GM12878 (cell line): ENCODE data around the gene NRG2. TPM values are rescaled to one million over a fixed set of nuclear protein-coding genes. Genes with fewer than 3 reads are reported as not detected.

Experiments used
- ATAC-seq: fragments of 200-7000 bp; cut with Tn5 transposase; 3 replicates; pipeline ENCODE4 v1.9.1; 2020; ENCODE audit warnings: mild to moderate bottlenecking, moderate library complexity
- BruUV-seq: library from RNA; stranded (reverse); fragments of 400-500 nt; replicated peaks from 2 replicates; lab custom pipeline; 2021; lab: Mats Ljungman, UMichigan
- CTCF ChIA-PET: fragments of 300-600 bp; sonication (Branson Sonifier 250); formaldehyde crosslinking; extraction: SDS; loops from one replicate; lab custom pipeline; 2021; ENCODE audit warnings: inconsistent platforms; lab: Yijun Ruan, JAX
- POLR2A ChIA-PET: fragments of 350-600 bp; formaldehyde crosslinking; extraction: SDS; loops from one replicate; lab custom pipeline; 2021; ENCODE audit warnings: inconsistent platforms; lab: Charles Lee
- RAD21 ChIA-PET: fragments of 300-600 bp; sonication (Branson Sonifier 250); formaldehyde crosslinking; loops from one replicate; lab custom pipeline; 2023; ENCODE audit warnings: antibody characterized with exemption; ENCODE audit not compliant: unreplicated experiment; lab: Charles Lee
- SMC1A ChIA-PET: fragments of 300-600 bp; sonication (Branson Sonifier 250); formaldehyde crosslinking; loops from one replicate; lab custom pipeline; 2023; ENCODE audit not compliant: unreplicated experiment, uncharacterized antibody; lab: Charles Lee
- DNase-seq: peaks from one replicate; pipeline ENCODE4 v3.0.0-alpha.2; 2011; ENCODE audit warnings: low read depth, low spot score
- FAIRE-seq: peaks from 3 replicates; lab custom pipeline; 2011; peaks lifted over from hg19 to GRCh38; lab: Jason Lieb, UNC
- H2AFZ ChIP-seq: 2 replicates; pipeline ENCODE4 v1.6.0; 2011; ENCODE audit warnings: low read depth, low read length, control low read depth; ENCODE audit not compliant: control insufficient read depth
- H3K27ac ChIP-seq: 2 replicates; pipeline ENCODE4 v1.5.1; 2011; ENCODE audit warnings: control low read depth; ENCODE audit not compliant: control insufficient read depth, insufficient read depth
- H3K27me3 ChIP-seq, 2 experiments: replicated peaks in 1 of 2; 2 replicates each; pipeline versions ENCODE4 v1.6.0 to v1.6.1; 2011; ENCODE audit warnings: low read length in 1 of 2; ENCODE audit not compliant: control insufficient read depth in 2 of 2, insufficient read depth in 2 of 2
- H3K36me3 ChIP-seq, 2 experiments: 2 replicates each; pipeline ENCODE4 v1.5.1; 2011; ENCODE audit warnings: low read length in 1 of 2; ENCODE audit not compliant: control insufficient read depth in 2 of 2, insufficient read depth in 2 of 2
- H3K4me1 ChIP-seq: 2 replicates; pipeline ENCODE4 v1.6.1; 2011; ENCODE audit warnings: mild to moderate bottlenecking, low read length, moderate library complexity, mixed read lengths; ENCODE audit not compliant: control insufficient read depth, insufficient read depth
- H3K4me2 ChIP-seq: 2 replicates; pipeline ENCODE4 v1.6.0; 2011; ENCODE audit warnings: control low read depth; ENCODE audit not compliant: control insufficient read depth, insufficient read depth
- H3K4me3 ChIP-seq: fragments of 200-600 bp; sonication (generic); 2 replicates; pipeline ENCODE4 v1.5.1; 2016
- H3K79me2 ChIP-seq: 2 replicates; pipeline ENCODE4 v1.6.0; 2011; ENCODE audit warnings: low read length; ENCODE audit not compliant: control insufficient read depth, insufficient read depth
- H3K9ac ChIP-seq: 2 replicates; pipeline ENCODE4 v1.8.0; 2011; ENCODE audit warnings: low read length, control low read depth, mixed read lengths; ENCODE audit not compliant: control insufficient read depth, insufficient read depth
- H3K9me3 ChIP-seq: replicated peaks from 3 replicates; pipeline ENCODE4 v1.5.1; 2011; ENCODE audit warnings: mild to moderate bottlenecking, low read length; ENCODE audit not compliant: control insufficient read depth, insufficient read depth
- H4K20me1 ChIP-seq: 2 replicates; pipeline ENCODE4 v1.6.0; 2011; ENCODE audit not compliant: control insufficient read depth, insufficient read depth
- ASH2L ChIP-seq: fragments of 300-600, 200-600 bp; sonication (generic); IDR thresholded peaks from 2 replicates; pipeline ENCODE4 v1.6.1; 2017; ENCODE audit warnings: low read depth, mild to moderate bottlenecking, borderline replicate concordance
- CEBPB ChIP-seq, 2 experiments: fragments of 150-350 bp in 1 of 2; IDR thresholded peaks; 2 replicates each; pipeline ENCODE4 v1.6.1; 2012 to 2014; ENCODE audit warnings: low read depth in 2 of 2, low read length in 2 of 2, borderline replicate concordance in 1 of 2, inconsistent platforms in 1 of 2
- FOXK2 ChIP-seq: fragments of 450-650 bp; IDR thresholded peaks from 2 replicates; pipeline ENCODE4 v1.6.1; 2017; ENCODE audit warnings: mild to moderate bottlenecking, moderate library complexity
- IKZF1 ChIP-seq: fragments of 450-650 bp; conservative IDR thresholded peaks from 2 replicates; pipeline ENCODE4 v1.6.1; 2017; ENCODE audit warnings: antibody characterized with exemption, mild to moderate bottlenecking
- IRF3 ChIP-seq: fragments of 450-650 bp; IDR thresholded peaks from 2 replicates; pipeline ENCODE4 v1.6.1; 2014; ENCODE audit warnings: mild to moderate bottlenecking
- IRF4 ChIP-seq: IDR thresholded peaks from 2 replicates; pipeline ENCODE4 v1.6.1; 2011; ENCODE audit warnings: low read depth, low read length
- MLLT1 ChIP-seq: fragments of 450-650 bp; IDR thresholded peaks from 2 replicates; pipeline ENCODE4 v1.6.1; 2016; ENCODE audit warnings: mild to moderate bottlenecking
- NR2C1 ChIP-seq: fragments of 450-650 bp; IDR thresholded peaks from 2 replicates; pipeline ENCODE4 v1.6.1; 2017; ENCODE audit warnings: antibody characterized with exemption, mild to moderate bottlenecking, moderate library complexity
- PRDM15 ChIP-seq: fragments of 450-650 bp; formaldehyde crosslinking; IDR thresholded peaks from 2 replicates; pipeline ENCODE4 v1.4.0; 2020; ENCODE audit warnings: mild to moderate bottlenecking, moderate library complexity
- RAD51 ChIP-seq: fragments of 450-650 bp; IDR thresholded peaks from 2 replicates; pipeline ENCODE4 v1.6.1; 2016; ENCODE audit warnings: moderate library complexity, mild to moderate bottlenecking, inconsistent platforms
- RCOR1 ChIP-seq: conservative IDR thresholded peaks from 2 replicates; pipeline ENCODE4 v1.6.1; 2012; ENCODE audit warnings: low read depth, low read length, improper control_type of control experiment
- SRF ChIP-seq, 2 experiments: IDR thresholded peaks; 2 replicates each; pipeline ENCODE4 v1.6.1; 2011; ENCODE audit warnings: low read depth in 2 of 2, low read length in 2 of 2, mild to moderate bottlenecking in 1 of 2, moderate library complexity in 1 of 2
- TAF1 ChIP-seq: IDR thresholded peaks from 2 replicates; pipeline ENCODE4 v1.6.1; 2011; ENCODE audit warnings: mild to moderate bottlenecking, low read depth, low read length, borderline replicate concordance
- TCF3 ChIP-seq: IDR thresholded peaks from 2 replicates; pipeline ENCODE4 v1.6.1; 2012; ENCODE audit warnings: low read depth, mild to moderate bottlenecking, low read length, borderline replicate concordance; ENCODE audit not compliant: insufficient read depth
- ZNF24 ChIP-seq: fragments of 450-650 bp; IDR thresholded peaks from 2 replicates; pipeline ENCODE4 v1.6.1; 2017; ENCODE audit warnings: antibody characterized with exemption, mild to moderate bottlenecking
- ZNF274 ChIP-seq: IDR thresholded peaks from one replicate; pipeline ENCODE4 v1.8.0; 2011; ENCODE audit not compliant: insufficient read length, insufficient read depth
- ZZZ3 ChIP-seq: IDR thresholded peaks from 2 replicates; pipeline ENCODE4 v1.6.1; 2011; ENCODE audit warnings: low read depth; ENCODE audit not compliant: control insufficient read depth, insufficient read length
- WGBS: methylation state at CpG from one replicate; pipeline ENCODE4 v1.1.6; 2016; ENCODE audit warnings: low lambda C conversion rate; ENCODE audit not compliant: insufficient replicate concordance, insufficient coverage; ENCODE audit errors: missing lambda C conversion rate; 5-methylcytosine and 5-hydroxymethylcytosine counted together
- in situ Hi-C: fragments of 300-500 bp; cut with MboI; formaldehyde crosslinking; loops from 9 replicates; pipeline ENCODE4 v1.14.3; 2018; ENCODE audit warnings: mixed read lengths
- intact Hi-C: fragments of 100-400 bp; cut with micrococcal nuclease; formaldehyde crosslinking; loops from one replicate; pipeline ENCODE4 v1.14.2; 2022; ENCODE audit not compliant: unreplicated experiment
- polyA plus RNA-seq, 11 experiments: library from polyadenylated mRNA; depleted of rRNA in 4 of 11; unstranded in 6 of 11; stranded (reverse) in 5 of 11; fragments of >200 nt; fragmentation: Nextera tagmentation in 4 of 11; fragmentation: Illumina TruSeq in 1 of 11; extraction: Ambion mirVana in 4 of 11; extraction: Trizol in 1 of 11; gene quantifications; 1 replicate in 1 of 11; 2 replicates in 10 of 11; pipeline versions ENCODE4 v1.2.1 to v1.2.3, GENCODE V29; 2011 to 2016; ENCODE audit warnings: inconsistent platforms in 2 of 11, missing spikeins in 2 of 11, low read depth in 1 of 11
- total RNA-seq, 4 experiments: library from RNA; depleted of rRNA in 3 of 4; stranded (reverse); fragments of >200 nt in 3 of 4; fragmentation: Illumina TruSeq in 1 of 4; extraction: Trizol in 1 of 4; gene quantifications; 2 replicates each; pipeline versions ENCODE4 v1.2.1 to v1.2.3, GENCODE V29; 2013 to 2021

NRG2 gene
- total and polyA plus RNA-seq, 10 of the 15 experiments (the other 5 are each of a cell fraction or from before 2014, with no cell fraction given), result 0.10 to 21.7 (median 9.6) TPM

GRCh38 chr5:139979943-139980342 is 63.2 kb downstream of the NRG2 start:
- SMC1A ChIA-PET, result interaction anchor here (0.6 to 4.4 kb wide), 7 partner anchors 10 to 492 kb away, joined by 3 to 42 read pairs (median 3); no protein-coding TSS in a partner anchor
- no peaks in the 10 kb centered on the region for H4K20me1 ChIP-seq
- no TSS peak for BruUV-seq

More at GRCh38 chr5:139979943-139980342, 63.2 kb downstream of the NRG2 start:
- ChIA-PET RAD21 (interaction anchor here (0.6 to 3.3 kb wide), 6 partner anchors 9 to 192 kb away, joined by 3 to 25 read pairs (median 4); no protein-coding TSS in a partner anchor), CTCF (interaction anchor here (0.8 to 9.0 kb wide), 5 partner anchors 9 to 193 kb away, joined by 3 to 107 read pairs (median 4); no protein-coding TSS in a partner anchor), POLR2A (interaction anchor here (0.6 to 1.1 kb wide), 5 partner anchors 9 to 132 kb away, joined by 3 to 4 read pairs (median 3); no protein-coding TSS in a partner anchor)
- TF ChIP-seq SRF (IDR thresholded peaks at IDR 0.05; ENCODE audit: low read depth in 2 of 2, low read length in 2 of 2), result no peak
- no peak for TF ChIP-seq ZZZ3
- TF ChIP-seq ASH2L, result no peak
- no peak for TF ChIP-seq PRDM15 (CRISPR knock-in tag)
- TF ChIP-seq RCOR1, result no peak
- no peak for TF ChIP-seq TAF1
- TF ChIP-seq IRF3, result no peak
- no peak for TF ChIP-seq ZNF274
- TF ChIP-seq CEBPB (IDR thresholded peaks at IDR 0.05; ENCODE audit: borderline replicate concordance in 1 of 2, low read depth in 2 of 2, low read length in 2 of 2), result no peak
- no peak for TF ChIP-seq IRF4
- TF ChIP-seq FOXK2, result no peak
- TF ChIP-seq ZNF24, result no peak
- no peak for TF ChIP-seq TCF3
- TF ChIP-seq IKZF1, result no peak
- no peak for TF ChIP-seq RAD51
- TF ChIP-seq NR2C1, result no peak
- TF ChIP-seq MLLT1, result no peak
- no peak overlapping the region for H3K4me2 ChIP-seq
- H3K79me2 ChIP-seq, result no peaks in the 10 kb centered on the region; the same call in 1 of the 2 replicates
- H3K36me3 ChIP-seq, result peaks cover 0 to 2% of the 10 kb centered on the region in 2 experiments; a peak in 2 of 4 replicates
- H2AFZ ChIP-seq, result no peak overlapping the region
- H3K9ac ChIP-seq, result no peak overlapping the region
- H3K4me1 ChIP-seq, result no peaks in the 10 kb centered on the region
- no peak overlapping the region for H3K4me3 ChIP-seq
- 25% methylated on average over 2 of the region's 2 CpGs for WGBS
- ATAC-seq, result no peak
- no peak for DNase-seq
- H3K27ac ChIP-seq, result no peak overlapping the region
- FAIRE-seq, result no peak
- intact Hi-C loops, result no loop called here
- in situ Hi-C loops, result no loop called here
- no peaks in the 10 kb centered on the region for H3K9me3 ChIP-seq
- no peaks in the 10 kb centered on the region for H3K27me3 ChIP-seq
